NCI-H345 treated with DMSO at 0.1 percent for 48 hours (cell line): ENCODE measurements around the gene MAP2K2.

Source experiments
- DNase-seq: peaks from one replicate; lab custom pipeline; 2025; ENCODE audit not compliant: unreplicated experiment; lab: John Stamatoyannopoulos, UW

Gene MAP2K2

DNA sequence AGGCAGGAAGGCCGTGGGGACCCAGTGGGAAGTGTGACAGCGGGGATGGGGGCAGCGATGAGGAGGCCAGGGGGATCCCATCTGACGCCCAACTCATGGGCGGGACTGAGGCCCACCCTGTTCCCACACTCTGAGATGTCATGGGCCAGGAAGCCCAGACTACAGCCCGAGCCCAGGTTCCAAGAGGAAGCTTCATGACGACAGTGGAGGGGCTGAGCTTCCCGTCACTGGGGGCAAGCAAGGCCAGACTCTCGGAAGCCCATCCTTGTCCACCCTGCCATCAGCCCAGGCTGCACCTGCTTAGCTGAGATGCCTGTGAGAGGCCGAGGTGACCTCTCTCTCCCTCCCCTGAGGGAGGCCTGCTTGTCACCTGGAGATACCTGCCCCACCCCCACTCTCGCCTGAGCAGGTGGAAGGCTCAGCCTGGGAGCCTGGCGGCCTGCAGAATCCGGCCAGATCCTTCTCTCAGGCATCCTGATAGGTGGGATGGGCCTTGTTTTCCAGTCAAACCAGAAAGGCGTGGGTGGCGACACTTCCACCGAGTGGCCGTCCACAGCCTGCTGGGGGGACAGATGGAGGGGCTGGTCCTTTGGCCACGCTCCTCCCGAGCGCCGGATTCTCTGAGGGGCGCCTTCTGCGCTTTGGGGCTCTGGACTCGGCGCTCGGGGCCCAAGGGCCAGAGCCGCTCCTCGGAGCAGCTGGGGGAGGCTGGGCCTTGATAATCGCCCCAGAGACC lies 62.1 kb downstream of the MAP2K2 start:
- DNase-seq: no peak

DNA sequence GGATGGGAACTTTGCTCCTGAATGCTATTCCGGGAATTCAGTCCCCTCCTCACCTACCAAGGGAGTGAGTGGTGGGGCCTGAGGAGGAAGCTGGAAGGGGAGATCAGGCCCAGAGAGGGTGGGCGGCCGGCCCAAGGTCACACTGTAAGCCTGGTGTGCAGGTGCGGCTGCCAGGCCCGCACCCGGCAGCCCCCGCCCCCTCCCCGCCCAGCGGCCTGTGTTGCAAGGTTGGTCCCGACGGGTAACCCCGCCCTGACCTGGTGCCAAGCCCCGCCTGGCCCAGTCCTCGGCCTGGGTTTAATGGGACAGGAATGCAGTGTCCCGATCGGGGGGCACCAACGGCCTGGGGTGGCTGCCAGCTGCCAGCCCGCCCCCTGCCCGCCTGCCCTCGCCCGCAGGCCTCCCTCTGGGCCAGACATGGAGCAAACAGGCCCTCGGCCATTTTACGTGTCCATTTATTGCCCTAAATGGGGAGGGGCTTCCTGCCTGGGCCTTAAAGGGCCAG lies 62.7 kb downstream of the MAP2K2 start:
- no peak for DNase-seq

DNA sequence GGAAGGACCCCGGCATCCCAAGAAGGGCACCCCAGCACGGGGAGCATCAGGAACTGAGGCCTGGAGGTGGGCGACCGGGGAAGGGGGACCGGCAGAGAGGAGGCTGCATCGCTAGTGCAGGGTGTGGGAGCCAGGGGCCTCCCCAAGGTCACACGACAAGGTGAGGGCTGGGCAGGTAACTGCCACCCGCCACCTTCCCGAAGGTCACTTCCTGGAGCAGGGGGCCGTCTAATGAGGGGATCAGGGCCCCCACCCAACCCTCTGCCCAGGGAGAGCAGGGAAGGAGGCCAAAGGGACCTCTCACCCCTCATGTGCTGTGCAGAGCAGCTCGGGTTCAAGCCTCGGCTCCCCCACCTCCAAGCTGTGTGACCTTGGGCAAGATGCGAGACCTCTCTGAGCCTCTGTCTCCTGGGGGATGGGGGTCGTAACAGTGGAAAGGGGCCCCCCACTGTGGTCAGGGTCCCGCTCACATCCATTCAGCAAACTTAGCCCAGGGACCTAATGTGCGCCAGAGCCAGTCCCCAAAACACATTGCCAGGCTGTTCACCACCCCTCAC lies 63.2 kb downstream of the MAP2K2 start:
- DNase-seq: no peak

DNA sequence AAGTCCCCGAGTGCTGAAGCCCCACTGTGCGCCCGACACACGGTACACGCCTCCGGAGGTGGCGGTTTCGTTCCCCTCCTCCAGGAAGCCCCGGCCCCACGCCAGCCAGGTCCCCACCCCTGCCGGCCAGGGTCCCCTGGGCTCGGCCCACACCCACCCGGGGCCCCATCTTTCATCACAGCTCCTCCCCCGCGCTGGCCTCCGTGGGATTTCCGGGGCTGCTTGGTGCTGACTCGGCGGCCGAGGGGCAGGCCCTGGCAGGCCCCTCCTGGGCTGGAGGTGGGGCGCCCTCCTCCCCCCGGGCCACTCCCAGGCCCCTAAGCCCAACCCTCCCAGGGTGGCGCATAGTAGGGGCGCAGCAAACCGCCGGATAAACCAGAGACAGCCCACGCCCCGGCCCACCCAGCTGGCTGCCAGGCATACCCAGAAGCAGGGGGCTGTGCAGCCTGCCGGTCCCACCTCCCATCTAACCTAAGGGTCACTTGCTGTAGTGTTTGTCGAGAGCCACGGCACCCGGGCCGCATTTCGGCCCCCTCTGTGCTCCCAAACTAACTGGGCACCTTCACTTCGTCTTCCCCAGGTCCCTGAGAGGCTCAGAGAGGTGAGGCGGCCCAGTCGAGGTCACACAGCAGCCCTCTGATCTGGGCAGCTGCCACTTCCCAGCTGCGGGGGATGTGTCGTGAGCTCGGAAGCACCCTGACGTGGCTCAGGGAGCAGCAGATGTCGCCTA lies 63.9 kb downstream of the MAP2K2 start:
- DNase-seq: no peak

DNA sequence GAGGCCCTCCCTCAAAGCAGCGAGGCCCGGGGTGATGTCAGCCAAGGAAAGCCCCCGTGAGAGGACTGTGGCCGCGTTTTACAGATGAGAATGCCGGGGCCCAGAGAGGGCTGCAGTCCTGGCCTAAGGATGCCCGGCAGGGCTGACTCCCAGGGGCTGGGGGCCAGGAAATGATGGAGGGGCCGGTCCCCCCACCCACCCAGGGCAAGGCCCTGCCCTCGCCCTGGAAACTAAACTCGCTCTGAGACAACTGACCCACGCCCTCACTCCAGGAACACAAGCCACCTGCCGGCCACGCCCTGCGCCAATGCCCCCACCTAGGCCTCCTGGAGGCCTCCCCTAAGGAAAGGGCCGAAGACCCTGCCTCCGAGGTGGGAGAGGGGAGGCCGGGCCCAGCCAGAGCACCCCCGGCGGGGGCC lies 64.5 kb downstream of the MAP2K2 start:
- DNase-seq: no peak

DNA sequence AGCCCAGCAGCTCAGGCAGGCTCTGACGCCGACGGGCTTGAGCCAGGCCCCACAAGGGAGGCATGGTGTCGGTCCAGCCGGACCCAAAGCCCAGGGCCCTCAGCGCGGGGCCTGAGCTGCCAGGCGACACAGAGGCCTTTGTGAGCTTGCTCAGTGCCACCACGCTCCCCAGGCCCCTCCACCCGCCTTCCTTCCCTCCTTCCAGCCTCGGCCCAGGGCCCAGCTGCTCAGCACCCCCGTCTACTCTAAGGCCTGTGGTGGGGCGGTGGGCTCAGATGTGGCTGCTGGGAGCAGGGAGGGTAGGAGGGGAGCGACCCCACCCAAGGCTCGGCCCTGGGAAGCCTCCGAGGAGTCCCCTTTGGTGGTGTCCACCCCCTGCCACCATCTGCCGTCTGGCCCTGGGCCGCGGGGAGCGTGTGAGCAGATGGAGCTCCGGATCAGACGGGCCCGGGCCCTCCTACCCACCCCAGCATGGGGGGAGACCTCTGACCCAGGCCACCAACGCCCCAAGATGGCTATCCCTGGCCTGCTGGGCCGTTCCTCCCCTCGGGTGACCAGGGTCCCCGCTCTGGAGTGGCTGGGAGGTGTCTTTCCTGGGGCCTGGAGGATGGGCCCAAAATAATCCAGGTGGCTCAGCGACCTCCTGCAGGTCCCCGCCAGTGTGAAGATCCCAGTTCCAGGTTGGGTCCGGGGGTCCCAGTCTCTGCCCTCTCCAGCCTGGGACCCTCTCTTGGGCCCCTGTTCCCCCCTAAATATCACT lies 65.0 kb downstream of the MAP2K2 start:
- no peak for DNase-seq

DNA sequence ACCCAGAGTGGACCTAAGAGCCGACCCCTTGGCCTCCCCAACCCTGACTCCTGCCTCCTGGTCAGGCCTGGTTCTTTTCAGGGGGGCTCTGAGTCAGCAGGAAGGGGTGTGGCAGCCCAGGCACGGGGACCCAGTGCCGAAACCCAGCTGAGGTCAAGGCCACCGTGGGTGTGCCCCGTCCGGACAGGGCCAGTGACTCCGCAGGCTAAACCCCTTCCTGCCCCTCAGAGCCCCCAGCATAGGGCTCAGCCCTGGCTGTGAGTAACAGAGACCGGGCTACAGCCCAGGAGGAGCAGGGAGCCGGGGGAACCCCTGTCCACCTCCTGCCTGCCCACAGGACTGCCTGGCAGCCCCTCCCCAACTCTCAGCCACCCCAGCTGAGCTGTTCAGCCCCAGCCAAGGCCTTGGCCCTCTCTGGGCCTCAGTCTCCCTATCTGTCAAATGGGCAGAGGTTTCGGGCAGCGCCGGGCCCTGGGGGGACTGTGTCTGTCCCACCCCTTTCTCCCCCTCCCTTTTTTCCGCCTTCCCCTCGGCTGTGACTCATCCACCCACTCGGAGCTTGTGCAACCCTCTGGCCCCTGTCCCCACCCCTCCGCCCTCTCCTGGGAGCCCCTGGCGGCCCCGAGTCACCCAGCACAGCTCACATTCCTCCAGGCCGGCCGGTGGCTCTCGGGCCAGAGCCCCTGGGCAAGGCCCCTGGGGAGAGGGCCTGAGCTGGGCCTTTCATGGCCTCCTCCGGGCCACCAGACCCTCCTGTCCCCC lies 65.8 kb downstream of the MAP2K2 start:
- no peak for DNase-seq

DNA sequence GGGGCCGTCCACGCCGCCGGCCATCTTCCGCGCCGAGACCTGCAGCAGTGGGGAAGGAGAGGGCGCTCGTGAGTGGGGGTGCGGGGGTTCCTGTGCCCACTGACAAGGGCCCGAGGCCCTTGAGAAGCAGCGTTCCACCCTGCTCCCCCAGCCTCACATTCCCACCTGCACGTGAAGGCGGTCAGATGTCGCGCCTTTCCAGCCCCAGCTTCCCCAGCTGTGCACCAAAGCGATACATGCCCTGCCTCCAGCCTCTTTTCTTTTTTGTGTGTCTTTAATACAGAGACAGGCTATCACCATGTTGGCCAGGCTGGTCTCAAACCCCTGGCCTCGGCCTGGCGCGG lies 68.7 kb downstream of the MAP2K2 start:
- DNase-seq: no peak

DNA sequence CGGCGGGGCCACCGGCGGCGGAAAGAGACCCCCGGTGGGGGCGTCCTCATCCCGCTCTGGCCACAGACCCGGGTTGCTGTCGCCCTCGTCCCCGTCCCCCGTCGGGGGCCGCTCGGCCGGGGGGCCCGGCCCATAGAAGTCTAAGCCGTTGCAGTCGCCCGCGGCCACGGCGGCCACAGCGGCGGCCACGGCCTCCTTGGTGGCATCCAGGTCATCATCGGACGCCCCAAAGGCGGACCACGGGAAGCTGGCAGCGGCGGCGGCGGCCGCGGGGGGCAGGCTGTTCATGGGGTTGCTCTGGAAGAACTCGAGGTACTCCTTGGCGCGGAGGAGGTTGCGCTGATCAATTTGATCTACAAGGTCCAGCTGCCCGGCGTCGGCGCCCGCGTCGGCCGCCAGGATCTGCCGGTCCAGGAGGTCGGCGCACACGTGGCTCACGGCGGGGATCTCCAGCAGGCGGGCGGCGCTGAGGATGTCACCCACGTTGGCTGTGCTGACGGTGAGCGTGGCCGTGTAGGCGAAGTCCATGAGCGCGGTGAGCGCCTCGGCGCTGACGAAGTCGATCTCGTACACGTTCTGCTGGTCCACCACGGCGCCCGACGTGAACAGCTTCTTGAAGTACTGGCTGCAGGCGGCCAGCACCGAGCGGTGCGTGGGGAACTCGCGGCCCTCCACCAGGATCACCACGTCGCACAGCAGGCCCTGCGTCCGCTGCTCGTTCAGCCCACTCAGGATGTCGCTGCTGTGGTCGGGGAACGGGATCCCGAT lies 69.3 kb downstream of the MAP2K2 start:
- DNase-seq: no peak

DNA sequence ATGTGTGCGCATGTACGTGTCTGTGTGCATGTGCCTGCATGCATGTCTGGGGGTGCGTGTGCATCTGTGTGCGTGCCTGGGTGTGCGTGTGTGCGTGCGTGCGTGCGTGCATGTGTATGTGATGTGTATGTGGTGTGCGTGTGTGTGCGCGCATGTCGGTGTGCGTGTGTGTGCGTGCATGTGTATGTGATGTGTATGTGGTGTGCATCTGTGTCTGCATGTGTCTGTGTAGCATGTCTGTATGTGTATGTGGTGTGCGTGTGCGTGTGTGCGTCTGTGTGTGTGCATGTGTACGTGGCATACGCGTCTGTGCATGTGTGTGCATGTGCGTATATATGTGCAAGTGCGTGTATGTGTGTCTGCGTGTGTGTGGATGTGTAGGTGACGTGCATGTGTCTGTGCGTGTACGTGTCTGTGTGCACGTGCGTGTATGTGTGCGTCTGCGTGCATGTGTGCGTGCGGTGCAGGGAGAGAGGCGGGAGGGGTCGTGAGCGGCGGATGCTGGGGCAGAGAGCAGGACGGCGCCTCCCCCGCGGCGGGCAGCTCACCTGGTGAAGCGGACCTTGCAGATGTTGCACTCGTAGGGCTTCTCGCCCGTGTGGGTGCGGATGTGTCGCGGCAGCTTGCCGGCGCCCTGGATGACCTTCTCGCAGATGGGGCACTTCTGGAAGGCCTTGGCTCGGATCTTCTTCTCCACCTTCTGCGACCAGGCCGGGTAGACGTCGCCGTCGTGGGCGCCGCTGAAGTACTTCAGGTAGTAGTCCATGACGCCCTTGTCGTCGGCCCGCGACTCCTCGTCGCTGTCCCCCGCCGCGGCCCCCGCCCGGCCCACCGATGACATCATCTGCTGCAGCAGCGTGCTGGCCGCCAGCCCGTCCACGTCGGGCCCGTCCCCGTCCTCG lies 70.2 kb downstream of the MAP2K2 start:
- DNase-seq: no peak

DNA sequence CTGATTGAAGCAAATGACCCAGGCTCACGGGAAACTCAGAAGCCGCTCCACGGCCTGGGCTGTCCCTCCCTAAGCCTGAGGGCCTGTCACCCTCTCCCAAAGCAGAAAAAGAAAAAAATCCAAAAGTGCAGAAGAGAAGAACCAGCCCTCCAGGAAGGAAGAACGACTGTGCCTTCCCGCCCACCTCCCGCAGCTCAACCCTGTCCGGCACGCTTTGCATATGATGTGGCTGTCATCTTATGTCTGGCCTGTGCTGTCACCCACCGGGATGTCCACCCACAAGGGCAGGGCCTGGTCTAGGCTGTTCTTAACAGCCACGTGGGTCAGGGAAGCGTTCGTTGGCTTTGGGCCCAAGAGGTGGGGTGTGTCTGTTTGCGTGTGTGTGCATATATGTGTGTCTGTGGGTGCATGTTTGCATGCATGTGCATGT lies 70.9 kb downstream of the MAP2K2 start:
- DNase-seq: no peak

DNA sequence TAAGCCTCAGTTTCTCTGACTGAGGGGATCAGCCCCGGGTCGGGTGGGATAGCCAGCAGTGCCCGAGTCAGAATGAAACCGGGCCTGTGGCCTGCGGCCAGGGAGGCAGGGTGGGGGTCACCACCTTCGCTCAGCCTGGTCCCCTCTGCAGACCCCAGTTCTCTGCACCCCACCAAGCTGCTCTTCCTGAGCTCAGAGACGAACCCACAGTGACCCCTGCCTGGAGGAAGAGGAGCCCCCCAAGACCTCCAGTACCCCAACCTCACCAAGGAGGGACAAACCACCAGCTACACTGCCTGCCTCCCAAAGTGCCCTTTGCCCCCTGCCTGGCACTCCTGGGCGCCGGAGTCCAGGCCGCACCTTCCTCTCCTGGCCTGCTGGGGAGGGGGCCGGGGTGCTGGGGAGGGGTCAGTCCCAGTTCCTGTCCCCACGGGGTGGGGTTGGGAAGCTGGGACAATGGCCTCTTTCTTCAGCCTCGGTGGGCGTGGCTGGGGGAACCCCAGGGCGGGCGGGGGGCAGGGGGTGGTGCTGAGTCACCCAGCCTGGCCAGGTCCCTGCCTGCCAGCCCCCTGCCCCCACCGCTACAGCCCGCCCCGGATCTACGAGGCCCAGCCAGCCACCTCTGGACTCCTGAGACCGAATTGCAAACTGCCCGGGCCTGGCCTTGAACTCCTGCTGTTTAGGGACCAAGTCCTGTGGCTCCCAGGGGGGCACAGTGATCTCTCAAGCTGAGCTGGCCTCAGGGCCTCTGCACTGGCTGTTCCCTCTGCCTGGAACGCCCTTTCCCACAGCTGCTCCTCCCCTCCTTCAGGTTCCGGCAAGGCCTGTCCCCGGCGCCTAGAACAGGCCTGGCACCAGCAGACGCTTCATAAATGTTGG lies 71.6 kb downstream of the MAP2K2 start:
- no peak for DNase-seq

DNA sequence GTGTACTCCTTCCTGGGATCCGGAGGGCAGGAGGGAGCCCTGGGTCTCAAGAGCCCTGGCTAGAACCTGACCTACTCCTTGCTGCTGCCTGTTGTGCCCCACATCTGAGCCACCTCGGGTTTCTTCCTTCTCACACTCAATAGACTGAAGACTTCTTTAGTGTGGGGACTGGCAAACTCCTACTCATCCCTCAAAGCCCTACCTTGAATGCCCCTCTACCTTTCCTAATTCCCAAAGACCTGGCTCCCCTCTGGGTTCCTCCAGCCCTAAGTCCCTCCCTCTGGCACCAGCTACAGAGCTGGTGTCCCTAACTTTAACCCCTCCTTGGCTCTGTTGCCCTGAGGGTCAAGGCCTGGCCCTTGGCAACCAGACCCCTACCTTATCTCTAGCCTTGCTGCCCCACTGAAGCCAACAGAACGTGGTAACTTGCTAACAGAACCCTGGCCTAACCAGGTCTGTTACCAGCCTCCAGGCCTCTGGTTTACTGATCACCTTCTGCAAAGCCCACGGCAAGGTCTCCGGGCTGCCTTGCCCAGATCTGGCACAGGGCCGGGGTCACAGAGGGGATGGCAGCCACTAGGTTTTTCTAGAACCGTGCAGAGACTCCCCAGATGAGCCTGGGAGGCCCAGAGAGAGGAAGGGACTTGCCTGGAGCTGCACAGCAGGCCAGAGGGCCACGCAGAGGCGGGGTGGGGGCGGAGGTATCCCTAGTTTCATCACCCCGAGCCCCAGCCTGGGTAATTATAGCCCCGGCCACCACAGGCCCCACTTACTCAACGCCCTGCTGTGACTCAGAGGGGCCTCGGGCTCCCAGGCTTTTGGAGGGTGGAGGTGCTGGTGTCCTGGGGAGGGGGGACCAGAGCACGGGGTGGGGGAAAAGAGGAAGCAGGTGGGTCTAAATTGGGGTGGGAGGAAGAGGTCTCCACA lies 72.5 kb downstream of the MAP2K2 start:
- no peak for DNase-seq

DNA sequence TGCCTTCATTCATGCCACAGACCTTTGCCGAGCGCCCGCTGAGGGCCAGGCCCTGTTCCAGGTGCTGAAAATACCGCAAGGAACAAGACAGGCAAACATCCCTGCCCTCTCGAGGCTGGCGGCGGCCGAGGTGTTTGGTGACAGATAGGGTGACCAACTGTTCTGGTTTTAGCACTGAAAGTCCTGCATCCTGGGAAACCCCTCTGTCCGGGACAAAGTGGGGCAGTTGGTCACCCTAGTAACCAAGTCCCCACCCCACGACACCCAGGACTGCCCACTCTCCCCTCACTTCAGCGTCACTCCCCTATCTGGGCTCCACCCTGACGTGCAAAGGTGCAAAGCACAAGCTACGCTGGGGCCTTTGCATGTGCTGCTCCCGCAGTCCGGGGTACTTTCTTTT lies 74.5 kb downstream of the MAP2K2 start:
- no peak for DNase-seq

DNA sequence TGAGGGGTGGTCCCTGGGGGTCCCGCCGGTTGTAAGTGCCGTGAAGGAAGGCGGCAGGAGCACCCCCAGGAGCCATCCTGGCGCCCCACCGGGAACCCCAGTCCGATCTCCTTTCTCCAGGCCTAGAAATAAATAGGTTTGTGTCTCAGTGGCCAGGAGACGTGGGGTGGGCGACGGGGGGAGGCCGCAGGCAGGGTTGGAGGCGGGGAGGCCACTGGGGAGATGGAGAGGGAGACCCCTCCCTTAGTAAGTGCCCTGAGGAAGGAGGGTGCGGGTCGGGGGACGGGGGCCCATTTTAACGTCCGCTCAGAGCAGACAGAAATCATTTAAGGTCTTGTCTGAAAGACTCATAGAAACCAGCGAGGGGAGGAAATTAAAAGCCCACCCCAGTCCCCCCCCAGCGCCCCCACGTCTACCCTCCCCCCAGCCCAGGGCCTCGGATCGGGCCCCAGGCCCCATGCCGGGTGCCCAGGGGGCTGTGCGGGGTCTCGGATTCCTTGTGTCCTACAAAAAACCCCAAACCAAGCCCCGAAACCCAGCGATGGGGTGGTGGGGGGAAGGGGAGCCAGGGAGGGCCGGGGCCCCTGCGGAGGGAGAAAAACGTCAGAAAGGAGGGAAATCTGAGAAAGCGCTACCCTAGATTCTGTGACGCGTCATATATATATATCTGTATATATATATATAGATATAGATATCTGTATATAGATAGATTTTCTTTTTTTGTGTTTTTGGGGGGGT lies 76.8 kb downstream of the MAP2K2 start:
- DNase-seq: no peak

DNA sequence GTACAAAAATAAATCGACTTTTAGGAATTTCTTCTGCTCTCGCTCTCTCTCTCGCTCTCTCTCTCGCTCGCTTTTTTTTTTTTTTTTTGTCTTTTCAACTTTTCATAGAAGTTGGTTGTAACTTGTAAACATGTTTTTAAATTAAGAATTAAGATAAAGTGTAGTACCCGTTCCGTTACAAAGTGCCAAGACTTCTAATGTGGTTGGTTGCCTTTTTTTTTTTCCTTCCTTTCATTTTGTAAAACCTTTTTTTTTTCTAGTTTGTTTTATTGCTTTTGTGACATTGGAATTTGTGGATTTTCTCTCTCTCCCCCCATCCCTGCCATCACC lies 77.6 kb downstream of the MAP2K2 start:
- no peak for DNase-seq
